ENCODE measurements around the gene HEXB.

GRCh38 chr5:74679966-74680365 is 5.1 kb upstream of the HEXB start:
- no peak for TF ChIP-seq CTCF (IDR thresholded peaks at IDR 0.05)
- TF ChIP-seq POLR2AphosphoS5 (IDR thresholded peaks at IDR 0.05; ENCODE audit: low read depth, low read length), result no peak

All from Panc1 (cell line).